ENCODE data around the gene POLR3B. TPM values are rescaled to one million over a fixed set of nuclear protein-coding genes. Genes with fewer than 3 reads are reported as not detected.

Gene POLR3B
- total and polyA plus RNA-seq, 2 of the 13 experiments (the other 11 are each of a cell fraction or from before 2014, with no cell fraction given), result 4.8 to 13.1 TPM

- TF ChIP-seq ZNF17 (CRISPR knock-in tag; IDR thresholded peaks at IDR 0.05), result no peak
- no peak for TF ChIP-seq FOXA1 (IDR thresholded peaks at IDR 0.05)
- TF ChIP-seq FOXA1 (CRISPR knock-in tag; IDR thresholded peaks at IDR 0.05), result peak; percentile 48
- TF ChIP-seq ARNT2 (CRISPR knock-in tag; IDR thresholded peaks at IDR 0.05; ENCODE audit: low read depth), result peak; percentile 95
- TF ChIP-seq ZNF75D (CRISPR knock-in tag; IDR thresholded peaks at IDR 0.05; ENCODE audit: borderline replicate concordance), result no peak
- TF ChIP-seq TSC22D2 (CRISPR knock-in tag; IDR thresholded peaks at IDR 0.05; ENCODE audit: borderline replicate concordance), result peak; percentile 85; the same call in 1 of the 2 replicates
- TF ChIP-seq ZNF747 (CRISPR knock-in tag; IDR thresholded peaks at IDR 0.05; ENCODE audit: borderline replicate concordance), result no peak; the same call in 1 of the 2 replicates
- no peak for TF ChIP-seq MTF1 (CRISPR knock-in tag; IDR thresholded peaks at IDR 0.05)
- TF ChIP-seq ZBTB49 (CRISPR knock-in tag; IDR thresholded peaks at IDR 0.05; ENCODE audit: borderline replicate concordance), result no peak
- peak; percentile 84; the same call in 1 of the 2 replicates for TF ChIP-seq ZFP90 (CRISPR knock-in tag; IDR thresholded peaks at IDR 0.05; ENCODE audit: borderline replicate concordance)
- TF ChIP-seq EZH2 (conservative IDR thresholded peaks at IDR 0.05; ENCODE audit: low read depth, low read length), result no peak
- TF ChIP-seq TOPORS (CRISPR knock-in tag; IDR thresholded peaks at IDR 0.05), result peak; percentile 84; the same call in 1 of the 2 replicates
- TF ChIP-seq ZBTB26 (CRISPR knock-in tag; IDR thresholded peaks at IDR 0.05; ENCODE audit: borderline replicate concordance), result peak; percentile 92
- TF ChIP-seq KAT8 (CRISPR knock-in tag; IDR thresholded peaks at IDR 0.05), result peak; percentile 96
- TF ChIP-seq ZNF644 (CRISPR knock-in tag; IDR thresholded peaks at IDR 0.05; ENCODE audit: low read depth), result no peak
- TF ChIP-seq FOXP4 (CRISPR knock-in tag; IDR thresholded peaks at IDR 0.05), result peak; percentile 65; the same call in 1 of the 2 replicates
- TF ChIP-seq ZNF839 (CRISPR knock-in tag; IDR thresholded peaks at IDR 0.05; ENCODE audit: borderline replicate concordance), result no peak; the same call in 1 of the 2 replicates
- TF ChIP-seq IKZF5 (CRISPR knock-in tag; IDR thresholded peaks at IDR 0.05), result peak; percentile 82
- TF ChIP-seq KMT2B (CRISPR knock-in tag; IDR thresholded peaks at IDR 0.05), result peak; percentile 96
- TF ChIP-seq SRSF9 (IDR thresholded peaks at IDR 0.05; ENCODE audit: borderline replicate concordance, insufficient read depth, low read depth, low read length, poor library complexity, severe bottlenecking), result no peak
- peak; percentile 60; the same call in 1 of the 2 replicates for TF ChIP-seq ZNF775 (CRISPR knock-in tag; IDR thresholded peaks at IDR 0.05; ENCODE audit: borderline replicate concordance)
- no peak; the same call in 1 of the 2 replicates for TF ChIP-seq ZNF629 (CRISPR knock-in tag; conservative IDR thresholded peaks at IDR 0.05)
Observed at GRCh38 chr12:106357549-106358395, at the start of gene POLR3B (continued).
